Measurements from ENCODE around the gene LRRFIP1.
"Not testable (repeated sequence)": the region's sequence is repeated elsewhere in the genome, so short reads cannot be mapped to it uniquely, and the experiment has no call there.

LRRFIP1 gene

GRCh38 chr2:237682856-237683670, 55.7 kb downstream of the LRRFIP1 start:
- DNase-seq (ENCODE audit: low read depth in 1 of 2, low spot score in 1 of 2) = no peak

- no peak for DNase-seq (ENCODE audit: low read depth in 1 of 2, low spot score in 1 of 2)
Observed at GRCh38 chr2:237685408-237685807, 58.0 kb downstream of the LRRFIP1 start.

GRCh38 chr2:237686659-237687136, 59.3 kb downstream of the LRRFIP1 start:
- no peak for DNase-seq (ENCODE audit: low read depth in 1 of 2, low spot score in 1 of 2)

- no peak for DNase-seq (ENCODE audit: low read depth in 1 of 2, low spot score in 1 of 2)
Observed at GRCh38 chr2:237688081-237688480, 60.7 kb downstream of the LRRFIP1 start.

- not testable (repeated sequence) for DNase-seq (ENCODE audit: low read depth in 1 of 2, low spot score in 1 of 2)
Observed at GRCh38 chr2:237688541-237688940, 61.2 kb downstream of the LRRFIP1 start.

DNA sequence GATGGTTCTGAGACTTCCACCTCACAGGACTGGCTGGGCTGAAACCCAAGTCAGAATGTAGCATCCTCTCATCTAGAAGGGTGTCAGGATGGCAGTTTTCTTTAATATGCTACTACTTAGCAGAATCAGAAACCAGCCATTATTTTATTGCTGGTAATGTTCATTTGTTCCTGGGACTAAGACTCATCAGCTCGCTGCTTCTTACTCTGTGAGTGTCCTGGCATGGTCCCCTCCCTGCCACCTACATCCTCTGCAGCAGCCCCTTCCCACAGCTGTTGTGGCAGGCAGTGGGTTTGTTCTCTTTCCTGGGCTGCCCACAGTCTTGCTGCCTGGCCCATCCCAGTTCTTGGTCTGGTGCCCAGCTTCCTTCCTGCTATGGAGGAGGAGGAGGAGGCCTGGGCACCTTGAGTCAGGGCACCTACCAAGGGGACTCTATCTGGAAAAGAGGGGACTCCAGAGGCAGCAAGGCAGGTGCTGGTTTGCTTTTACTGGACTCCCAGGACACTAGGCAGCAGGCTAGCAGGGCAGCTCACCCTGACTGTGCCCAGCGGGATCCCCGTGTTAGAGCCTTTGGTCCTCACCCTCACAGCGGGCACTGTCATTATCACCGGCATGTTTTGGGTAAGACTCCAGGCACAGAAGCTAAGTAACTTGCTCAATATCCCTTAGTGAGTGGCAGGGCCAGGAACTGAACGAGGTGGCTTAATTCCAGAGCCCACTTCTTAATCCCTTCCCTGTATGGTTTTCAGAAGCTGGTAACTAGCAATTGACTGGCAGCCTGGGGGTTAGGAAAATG, 62.1 kb downstream of the LRRFIP1 start:
- no peak for DNase-seq (ENCODE audit: low read depth in 1 of 2, low spot score in 1 of 2)

DNA sequence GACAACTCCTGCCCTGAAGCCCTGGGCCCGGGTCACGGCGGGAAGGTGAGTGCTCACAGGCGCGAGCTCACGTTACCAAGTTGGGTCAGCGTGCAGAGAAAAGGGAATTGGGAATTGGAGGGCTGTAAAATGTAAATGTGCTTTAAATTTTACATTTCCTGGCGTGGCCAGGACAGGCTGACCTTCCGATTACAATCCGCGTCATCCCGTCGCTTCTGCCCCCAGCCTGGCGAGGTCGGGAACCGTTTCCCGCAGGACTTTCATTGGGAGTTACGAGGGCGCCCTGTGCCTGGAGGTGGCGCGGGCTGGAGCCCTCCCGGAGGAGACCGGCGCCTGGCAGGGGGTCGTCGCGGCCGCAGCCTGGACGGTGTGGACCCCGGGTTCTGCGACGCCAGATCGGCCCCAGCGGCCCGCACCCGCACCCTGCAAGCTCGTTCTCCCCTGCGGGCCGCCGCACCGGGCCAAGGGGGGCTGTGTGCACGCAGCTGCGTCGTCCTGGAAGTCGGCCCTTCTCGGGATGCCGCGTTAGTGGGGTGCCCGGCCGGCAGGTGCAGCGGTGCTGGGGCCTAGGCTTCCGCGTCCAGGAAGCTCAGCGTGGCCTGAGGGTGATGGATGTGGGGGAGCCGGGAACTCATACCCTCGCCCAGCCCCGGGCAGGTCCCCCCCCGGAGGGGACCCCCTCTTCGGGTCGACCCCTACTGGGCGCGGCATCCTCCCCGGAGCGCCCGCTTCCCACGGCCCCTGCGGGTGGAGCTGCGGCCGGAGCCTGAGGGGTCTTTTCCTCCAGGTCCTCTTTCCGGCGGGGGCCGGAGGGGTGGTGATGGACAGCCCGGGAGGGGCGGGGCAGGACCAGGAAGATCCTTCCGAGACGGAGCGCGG, 63.9 kb downstream of the LRRFIP1 start:
- DNase-seq (ENCODE audit: low read depth in 1 of 2, low spot score in 1 of 2) = no peak

- DNase-seq (ENCODE audit: low read depth in 1 of 2, low spot score in 1 of 2) = peak; percentile 89 to 90
Observed at GRCh38 chr2:237691908-237692600, 64.7 kb downstream of the LRRFIP1 start.

- peak in 1 of 2 donors; percentile 41 for DNase-seq (ENCODE audit: low read depth in 1 of 2, low spot score in 1 of 2)
Observed at GRCh38 chr2:237692601-237693290, 65.4 kb downstream of the LRRFIP1 start.

DNA sequence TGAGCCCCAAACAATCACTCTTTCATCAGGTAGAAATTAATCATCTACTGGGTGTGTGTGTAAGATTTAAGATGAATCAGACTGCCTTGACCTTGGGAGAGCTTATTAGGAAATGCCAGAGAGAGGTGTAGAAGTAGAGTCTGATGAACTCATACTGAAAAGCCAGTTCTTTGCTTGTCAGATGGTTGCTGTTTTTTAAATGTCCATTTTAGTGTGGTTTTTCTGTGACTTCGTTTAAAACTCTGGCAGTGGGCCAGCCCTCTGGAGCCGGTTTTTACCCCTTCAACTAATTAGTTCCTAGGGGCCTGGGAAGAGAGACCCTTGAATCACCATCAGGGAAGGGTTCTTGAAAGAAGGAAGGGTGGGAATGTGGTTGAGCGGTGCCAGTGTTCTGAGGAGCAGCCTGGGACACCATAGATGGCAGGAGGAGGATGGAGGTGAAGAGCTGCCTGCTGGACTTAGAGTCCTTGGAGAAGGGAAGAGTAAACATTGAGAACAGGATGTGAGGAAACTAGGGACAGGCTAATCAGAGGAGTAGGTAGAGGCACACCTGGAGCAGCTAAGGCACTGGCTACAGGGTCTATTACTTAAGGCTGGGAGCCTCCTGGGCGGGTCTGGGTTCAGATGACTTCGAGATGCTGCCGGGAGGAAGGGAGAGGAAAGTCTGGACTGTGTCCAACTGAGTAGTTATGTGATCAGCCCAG, 66.1 kb downstream of the LRRFIP1 start:
- DNase-seq (ENCODE audit: low read depth in 1 of 2, low spot score in 1 of 2) = no peak

DNA sequence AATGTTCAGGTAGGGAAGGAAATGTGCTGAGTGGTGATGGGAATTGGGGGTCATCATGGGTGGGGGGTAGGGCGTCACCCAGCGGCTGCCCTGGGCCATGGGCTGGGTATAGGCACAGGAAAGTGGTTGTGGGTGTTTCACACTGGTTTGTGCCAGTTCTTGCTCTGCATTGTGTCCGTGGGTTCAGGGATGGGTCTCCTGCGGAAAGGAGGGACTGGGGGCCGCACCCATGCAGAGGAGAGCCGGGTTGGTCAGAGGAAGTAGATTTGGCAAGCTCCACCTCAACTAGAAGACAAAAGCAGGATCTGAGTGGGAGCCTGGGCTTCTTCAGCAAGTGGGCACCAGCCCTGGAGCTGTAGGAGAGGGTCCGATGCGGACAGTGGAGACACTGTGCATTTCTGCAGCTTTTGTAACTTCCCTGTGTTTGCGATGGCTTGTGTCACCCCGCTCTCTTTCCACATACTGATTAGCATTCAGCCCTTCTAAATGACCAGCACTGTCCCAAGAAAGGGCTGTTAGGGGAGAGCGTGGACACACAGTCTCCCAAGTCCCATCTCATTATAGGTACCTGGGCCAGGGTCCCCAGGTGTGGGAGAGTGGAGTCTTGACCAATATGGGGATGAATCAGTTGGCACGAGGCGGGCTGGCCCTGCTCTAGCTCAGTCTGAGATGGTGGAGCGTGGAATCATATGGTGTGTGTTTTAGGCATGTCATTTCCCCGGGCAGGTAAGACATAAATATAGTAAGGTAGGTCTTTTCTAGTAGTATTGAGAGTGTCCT, 67.2 kb downstream of the LRRFIP1 start:
- no peak for DNase-seq (ENCODE audit: low read depth in 1 of 2, low spot score in 1 of 2)

- no peak for DNase-seq (ENCODE audit: low read depth in 1 of 2, low spot score in 1 of 2)
Observed at GRCh38 chr2:237695201-237695780, 67.9 kb downstream of the LRRFIP1 start.

GRCh38 chr2:237696461-237696860, 69.1 kb downstream of the LRRFIP1 start:
- DNase-seq (ENCODE audit: low read depth in 1 of 2, low spot score in 1 of 2) = no peak

DNA sequence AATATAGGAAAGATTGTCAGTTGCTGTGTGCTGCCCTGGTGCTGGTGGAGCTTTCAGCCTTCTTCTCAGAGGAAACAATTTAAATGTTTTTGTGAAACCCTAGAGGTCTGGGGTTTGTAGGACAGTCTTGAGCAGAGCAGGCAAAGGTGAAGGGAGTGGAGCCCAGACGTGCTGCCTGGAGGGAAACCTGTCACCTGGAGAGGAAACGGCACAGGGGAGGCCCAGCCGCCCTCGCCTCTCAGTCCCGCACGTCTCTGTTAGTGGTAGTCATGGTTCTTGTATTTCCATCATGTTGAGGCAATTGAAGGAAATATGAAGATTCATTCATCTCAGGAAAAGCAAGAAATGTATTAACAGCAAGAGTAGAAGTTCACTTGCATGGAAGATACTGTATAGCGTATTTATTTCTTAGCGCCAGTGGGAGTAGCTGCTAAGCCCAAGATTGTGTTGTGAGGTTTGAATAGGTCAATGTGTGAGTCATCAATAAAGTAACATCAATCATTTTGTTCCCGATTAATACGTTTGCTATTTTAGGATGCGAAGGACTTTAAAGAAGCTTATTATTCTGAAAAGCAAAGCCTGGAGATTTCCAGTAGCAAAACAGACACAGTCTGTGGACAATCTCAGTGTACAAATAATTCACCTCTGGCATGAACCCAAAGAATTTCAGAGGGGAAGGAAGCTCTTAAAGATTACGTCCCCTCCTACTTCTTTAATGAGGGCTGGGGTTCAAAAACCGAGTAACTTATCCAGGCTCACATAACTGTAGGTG, 70.4 kb downstream of the LRRFIP1 start:
- DNase-seq (ENCODE audit: low read depth in 1 of 2, low spot score in 1 of 2) = no peak

DNA sequence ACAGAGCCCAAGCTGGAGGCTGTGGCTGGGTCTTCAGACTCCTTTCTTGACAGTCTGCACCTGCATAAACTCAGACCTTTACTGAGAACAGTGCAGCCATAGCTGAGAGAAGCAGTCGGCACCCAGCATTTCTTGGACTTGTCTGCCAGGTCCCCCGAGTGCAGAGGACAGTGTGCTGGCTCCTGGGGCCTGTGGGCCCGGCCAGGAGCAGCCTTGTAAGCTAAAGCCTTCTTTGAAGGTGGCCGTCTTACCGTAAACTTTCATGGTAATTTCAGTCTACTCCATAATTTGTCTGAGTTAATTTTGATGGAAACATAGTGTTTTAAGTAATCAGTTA, 70.9 kb downstream of the LRRFIP1 start:
- no peak for DNase-seq (ENCODE audit: low read depth in 1 of 2, low spot score in 1 of 2)

DNA sequence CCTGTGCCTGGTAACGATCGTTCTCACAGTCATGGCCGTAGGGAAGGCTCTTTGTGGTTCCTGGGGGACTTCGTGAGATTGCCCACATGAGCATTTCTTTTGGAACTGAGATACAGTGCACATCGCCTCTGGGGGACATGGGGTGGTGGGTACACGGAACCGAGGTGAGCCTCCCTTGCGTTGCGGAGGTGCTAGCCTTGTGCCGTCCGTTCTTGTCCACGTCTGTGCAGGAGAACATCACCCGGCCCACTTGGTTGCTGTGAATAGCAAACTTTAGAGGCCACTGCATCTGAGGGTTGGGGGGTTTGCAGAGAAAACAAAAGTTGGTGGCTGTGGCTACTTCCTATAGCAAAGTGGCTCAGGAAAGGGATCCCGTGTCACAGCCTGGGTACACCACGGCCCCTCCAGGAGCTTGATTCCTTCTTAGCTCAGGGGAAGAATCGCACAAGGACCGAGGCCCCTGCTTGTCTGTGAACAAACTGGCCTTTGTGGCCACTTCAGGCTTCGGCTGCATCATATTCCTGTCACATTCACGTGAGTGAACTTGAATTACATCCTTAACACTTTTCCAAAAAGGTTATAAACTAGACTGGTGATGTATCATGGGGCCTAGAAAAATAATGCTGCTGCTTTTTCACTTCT, 72.6 kb downstream of the LRRFIP1 start:
- DNase-seq (ENCODE audit: low read depth in 1 of 2, low spot score in 1 of 2) = no peak

DNA sequence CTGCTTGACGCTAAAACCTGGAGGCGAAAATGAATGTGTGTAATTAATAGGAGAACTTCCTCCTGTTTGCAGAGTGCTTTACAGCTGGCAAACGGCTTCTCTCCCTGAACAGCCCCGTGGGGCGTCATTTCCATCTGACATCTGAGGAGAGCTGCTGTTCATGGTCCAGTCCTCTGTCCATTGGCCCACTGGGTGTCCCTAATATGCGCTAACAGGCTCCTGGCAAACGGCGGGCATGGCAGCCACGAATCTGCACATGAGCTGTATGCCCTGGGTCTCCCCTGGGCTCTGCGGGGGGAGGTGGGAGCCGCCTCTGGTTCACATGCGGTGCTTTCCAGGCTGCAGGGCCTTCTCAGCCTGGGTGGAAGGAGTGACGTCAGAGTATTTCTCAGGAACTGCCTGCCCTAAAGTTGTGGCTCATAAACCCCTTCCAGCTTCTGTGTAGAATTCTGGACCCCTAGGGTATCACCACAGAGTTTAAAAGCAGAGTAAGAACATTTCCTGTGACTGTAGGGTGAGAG, 73.2 kb downstream of the LRRFIP1 start:
- peak; percentile 55 to 81 for DNase-seq (ENCODE audit: low read depth in 1 of 2, low spot score in 1 of 2)
